HG03135 (cell line): Measurements from ENCODE around the gene CDK10.
A peak's percentile ranks its signal among the peaks of the same experiment; 100 is the strongest.
"Not testable (repeated sequence)": the region's sequence is repeated elsewhere in the genome, so short reads cannot be mapped to it uniquely, and the experiment has no call there.

ENCODE experiments used
- ATAC-seq: cut with Tn5 transposase; IDR thresholded peaks from one replicate; pipeline ENCODE4 v1.9.1; 2021; ENCODE audit warnings: mild to moderate bottlenecking, moderate library complexity; ENCODE audit not compliant: unreplicated experiment

The CDK10 gene

DNA sequence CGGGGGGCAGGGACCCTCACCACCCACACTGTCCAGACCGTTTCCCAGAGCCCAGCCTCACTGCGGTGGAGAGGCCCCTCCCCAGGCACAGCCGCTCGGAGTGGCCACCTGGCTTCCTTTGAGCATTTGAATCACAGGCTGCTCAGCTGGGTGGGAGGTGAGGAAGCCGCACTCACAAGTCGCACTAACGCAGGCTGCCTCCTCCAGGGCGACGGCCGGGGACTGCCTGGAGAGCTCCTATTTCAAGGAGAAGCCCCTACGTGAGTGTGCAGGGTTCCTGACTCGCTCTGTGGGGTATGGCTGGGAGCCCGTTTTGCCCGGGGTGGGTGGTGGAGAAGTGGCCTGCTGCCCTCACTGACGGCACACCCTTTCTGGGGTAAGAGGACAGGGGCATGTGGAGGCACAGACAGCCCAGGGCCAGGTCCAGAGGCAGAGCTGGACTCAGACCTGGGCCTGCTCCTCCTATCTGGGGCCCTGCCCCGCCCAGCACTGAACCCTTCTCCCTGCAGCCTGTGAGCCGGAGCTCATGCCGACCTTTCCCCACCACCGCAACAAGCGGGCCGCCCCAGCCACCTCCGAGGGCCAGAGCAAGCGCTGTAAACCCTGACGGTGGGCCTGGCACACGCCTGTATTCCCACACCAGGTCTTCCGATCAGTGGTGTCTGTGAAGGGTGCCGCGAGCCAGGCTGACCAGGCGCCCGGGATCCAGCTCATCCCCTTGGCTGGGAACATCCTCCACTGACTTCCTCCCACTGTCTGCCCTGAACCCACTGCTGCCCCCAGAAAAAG is 8.8 kb downstream of the CDK10 start:
- ATAC-seq: no peak

DNA sequence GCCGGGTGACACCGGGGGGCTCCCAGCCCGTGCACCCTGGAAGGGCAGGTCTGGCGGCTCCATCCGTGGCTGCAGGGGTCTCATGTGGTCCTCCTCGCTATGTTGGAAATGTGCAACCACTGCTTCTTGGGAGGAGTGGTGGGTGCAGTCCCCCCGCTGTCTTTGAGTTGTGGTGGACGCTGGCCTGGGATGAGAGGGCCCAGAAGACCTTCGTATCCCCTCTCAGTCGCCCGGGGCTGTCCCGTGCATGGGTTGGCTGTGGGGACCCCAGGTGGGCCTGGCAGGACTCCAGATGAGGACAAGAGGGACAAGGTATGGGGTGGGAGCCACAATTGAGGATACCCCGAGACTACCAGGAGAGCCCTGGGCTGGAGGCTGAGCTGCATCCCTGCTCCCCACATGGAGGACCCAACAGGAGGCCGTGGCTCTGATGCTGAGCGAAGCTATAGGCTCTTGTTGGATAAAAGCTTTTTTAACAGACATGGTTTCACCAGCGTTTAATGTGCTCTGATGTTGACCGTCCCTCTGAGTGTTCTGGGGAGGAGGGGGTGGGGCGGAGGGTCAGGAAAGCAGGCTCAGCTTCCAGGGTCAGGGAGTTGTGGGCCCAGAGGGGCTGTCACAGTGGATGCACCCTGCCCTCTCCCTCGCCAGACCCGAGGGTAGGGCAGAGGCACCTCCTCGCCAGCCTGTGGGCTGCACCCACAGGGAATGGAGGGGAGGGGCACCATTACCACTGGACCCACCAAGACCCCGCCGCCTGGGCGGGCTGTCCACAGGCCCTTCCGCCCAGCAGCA is 9.6 kb downstream of the CDK10 start:
- ATAC-seq: no peak

DNA sequence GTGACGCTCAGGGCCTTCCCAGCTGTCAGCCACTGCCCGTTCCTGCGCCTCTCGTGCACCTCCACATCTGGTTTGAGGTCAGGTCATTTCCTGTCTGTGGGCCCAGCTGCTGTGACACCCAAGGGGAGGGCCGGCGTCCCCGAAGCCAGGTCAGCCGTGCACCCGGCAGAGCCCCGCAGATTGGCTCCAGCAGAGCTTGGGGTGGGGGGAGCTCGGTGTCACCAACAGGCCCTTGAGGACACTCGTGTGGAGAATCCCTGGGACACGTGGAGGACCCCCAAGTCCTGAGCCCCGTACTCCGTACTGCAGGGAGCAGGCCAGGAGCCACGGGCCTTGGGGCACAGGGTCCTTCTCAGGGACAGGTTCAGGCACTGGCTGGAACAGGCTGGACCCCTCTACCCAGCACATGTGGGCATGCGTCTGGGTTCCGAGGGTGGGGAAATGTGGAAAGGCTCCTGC is 10.2 kb downstream of the CDK10 start:
- ATAC-seq: no peak

DNA sequence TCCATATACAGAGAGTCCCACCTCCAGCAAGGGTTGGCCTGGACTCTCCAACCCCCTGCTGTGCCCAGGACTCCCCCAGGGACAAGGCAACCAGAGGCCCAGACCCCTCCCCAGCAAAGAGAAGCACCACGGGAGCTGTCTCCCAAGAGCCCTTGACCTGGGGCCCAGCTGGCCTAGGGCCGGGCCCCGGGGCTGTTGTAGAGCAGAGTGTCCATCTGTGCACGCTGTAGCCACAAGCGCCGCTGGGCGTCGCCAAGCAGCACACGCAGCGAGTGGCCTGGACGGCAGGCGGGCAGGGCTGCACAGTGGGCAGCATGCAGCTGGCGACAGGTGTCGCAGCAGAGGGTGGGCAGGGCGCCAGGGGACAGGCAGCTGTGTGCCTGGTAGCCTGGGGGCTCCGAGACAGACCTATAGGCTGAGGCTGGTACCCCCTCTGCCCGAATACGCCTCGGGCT is 10.7 kb downstream of the CDK10 start:
- ATAC-seq: no peak

DNA sequence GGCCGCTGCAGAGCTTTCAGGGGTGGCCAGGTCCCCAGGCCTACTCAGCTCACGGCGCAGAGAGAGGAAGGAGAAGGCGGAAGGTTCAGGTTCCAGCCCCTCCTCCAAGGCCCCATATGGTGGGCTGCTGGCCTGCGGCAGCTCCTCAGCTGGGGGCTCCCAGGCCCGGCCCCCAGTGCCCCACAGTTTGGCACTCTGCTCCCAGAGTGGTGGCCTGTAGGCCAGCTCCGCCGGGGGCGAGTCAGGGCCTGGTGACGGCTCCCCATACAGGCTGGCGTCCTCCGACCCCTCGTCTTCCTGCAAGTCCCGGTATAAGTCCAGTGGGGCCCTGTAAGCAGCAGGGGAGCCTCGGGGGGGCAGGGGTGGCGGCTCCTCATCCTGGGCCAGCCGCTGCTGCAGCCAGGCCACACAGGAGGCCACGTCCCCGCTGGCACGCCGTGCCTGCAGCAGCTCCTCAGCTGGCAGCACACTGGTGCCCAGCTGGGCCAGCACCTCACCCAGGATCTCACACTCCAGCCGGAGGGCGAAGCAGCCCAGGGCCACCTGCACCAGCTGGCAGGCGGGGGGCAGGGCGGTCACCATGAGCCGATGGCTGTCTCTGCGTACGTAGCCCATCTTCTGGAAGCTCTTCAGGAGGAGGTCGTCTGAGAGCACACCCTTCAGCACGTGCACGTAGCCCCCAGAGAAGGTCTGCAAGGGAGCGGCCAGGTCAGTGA is 11.3 kb downstream of the CDK10 start:
- ATAC-seq: no peak

DNA sequence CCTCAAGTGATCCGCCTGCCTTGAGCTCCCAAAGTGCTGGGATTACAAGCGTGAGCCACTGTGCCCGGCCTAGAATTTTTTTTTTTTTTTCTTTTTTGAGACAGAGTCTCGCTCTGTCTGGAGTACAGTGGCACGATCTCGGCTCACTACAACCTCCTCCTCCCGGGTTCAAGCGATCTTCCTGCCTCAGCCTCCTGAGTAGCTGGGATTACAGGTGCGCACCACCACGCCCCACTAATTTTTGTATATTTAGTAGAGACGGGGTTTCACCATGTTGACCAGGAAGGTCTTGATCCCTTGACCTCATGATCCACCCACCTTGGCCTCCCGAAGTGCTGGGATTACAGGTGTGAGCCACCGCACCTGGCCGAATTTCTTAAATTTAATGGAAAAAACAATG is 12.2 kb downstream of the CDK10 start:
- not testable (repeated sequence) for ATAC-seq

DNA sequence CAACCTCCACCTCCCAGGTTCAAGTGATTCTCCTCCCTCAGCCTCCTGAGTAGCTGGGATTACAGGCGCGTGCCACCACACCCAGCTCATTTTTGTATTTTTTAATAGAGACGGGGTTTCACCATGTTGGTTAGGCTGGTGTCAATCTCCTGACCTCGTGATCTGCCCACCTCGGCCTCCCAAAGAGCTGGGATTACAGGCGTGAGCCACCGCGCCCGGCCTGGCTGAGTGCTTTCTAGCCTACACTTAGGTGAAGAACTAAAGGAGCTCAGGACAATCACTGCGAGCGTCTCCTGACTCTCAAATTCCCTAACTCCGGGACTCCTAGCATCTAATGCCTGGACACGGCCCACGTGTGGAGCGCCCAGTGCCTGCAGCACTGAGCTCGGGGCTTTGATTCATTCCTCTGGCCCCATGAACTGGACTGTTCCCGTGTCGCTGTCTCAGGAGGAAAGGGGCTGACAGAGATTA is 13.2 kb downstream of the CDK10 start:
- ATAC-seq: not testable (repeated sequence)

DNA sequence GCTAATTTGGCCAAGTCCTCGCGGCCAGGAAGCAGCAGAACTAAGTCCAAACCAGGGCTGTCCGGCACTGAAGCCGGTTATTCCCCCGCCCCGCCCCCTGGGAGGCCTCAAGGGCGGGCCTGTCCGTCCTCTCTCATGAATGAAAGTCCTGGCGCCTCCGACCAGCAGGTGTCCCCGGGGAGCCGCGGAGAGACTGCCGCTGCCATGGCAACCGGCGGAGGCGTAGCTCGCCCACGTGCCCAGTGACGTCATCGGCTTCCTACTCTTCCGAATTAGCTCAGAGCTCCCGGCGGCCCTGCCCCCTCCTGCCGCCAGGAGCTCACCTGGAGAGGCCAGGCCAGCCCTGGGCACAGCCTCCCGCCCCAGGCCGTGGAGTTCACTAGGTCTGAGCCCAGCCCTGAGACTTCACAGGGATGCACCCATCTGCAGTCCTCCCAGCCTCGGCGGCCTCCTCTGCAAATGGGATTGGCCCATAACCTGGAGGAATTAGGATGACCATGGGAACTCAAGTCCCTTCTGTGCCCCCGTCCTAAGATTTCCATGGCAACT is 13.7 kb downstream of the CDK10 start:
- ATAC-seq: peak; percentile 45

DNA sequence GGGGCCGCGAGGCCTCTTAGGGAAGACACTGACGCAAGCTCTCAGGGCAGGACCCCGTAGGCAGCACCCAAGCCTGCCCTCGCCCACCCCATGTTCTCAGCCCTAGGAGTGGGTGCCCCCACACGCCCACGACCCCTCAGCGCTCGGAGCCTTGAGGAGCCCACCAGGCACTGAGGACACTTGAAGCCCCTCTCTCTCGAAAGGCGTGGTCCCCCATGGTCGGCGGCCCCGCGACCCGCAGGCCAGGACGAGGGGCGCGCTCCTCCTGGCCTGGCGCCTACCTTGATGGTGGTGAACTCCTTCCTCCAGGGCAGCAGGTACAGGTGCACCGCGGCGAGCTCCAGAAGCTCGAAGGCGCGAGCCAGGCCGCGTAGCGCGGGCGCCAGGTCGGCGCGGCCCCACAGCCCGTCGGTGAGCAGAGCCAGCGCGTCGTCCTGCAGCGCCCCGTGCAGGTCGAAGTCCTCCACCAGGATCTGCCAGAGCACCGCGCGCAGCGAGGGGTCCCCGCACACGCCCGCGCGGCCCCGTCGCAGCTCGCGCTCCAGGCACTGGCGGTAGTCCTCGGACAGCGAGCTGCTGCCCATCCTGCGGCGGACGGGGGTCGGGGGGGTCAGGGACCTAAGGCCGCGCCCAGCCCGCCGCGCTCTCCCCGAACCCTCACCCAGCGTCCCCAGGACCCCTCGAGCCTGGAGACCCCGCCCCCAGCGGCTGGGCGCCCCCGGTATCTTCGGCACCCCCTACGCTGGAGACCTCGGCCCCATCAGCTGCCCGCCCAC is 14.3 kb downstream of the CDK10 start:
- ATAC-seq: peak; percentile 9

DNA sequence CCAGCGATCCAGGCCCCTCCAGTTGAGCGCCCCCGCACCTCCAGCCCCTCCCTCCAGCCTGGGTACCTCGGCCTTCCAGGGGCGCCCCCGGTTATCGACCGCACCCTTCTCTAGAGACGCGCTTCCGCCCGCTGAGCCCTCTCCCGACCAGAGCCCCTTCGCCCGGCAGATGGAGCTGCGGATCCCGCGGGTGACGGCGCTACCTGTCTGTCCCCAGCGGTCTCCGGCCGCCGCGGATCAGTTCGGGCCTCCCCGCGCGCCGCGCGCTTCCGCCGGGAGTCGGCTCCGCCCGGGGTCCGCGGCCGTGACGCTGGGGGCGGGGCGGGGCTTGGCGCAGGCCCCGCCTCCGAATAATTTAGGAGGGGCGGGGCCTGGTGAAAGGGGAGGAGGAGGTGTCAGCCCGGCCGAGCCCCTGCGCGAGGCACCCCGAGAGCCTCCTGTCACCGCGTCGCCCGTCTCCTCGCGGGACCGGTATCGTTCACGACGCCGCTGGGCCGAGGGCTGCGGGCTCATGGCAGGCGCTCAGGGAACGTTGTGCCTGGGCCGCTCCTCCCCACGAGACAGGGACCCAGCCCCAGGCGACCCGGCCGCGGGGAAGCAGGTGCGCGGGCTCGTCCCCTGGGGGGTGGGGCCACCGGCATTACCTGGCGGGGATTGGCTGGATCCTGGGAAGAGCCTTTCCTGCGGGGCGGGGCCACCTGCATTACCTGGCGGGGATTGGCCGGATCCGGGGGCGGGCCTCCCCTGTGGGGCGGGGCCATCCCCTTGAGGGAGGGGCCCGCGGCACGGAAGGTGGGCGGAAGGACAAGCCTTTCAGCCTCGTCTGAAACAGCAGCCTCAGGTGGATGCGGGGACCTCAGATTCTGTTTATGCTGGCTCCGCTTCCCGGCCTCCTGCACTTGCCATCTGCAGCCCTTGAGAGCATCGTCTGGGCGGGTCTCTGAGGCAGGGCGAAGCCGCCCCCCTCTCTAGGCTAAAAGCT is 15.2 kb downstream of the CDK10 start, which contains the start of gene SPATA2L:
Gene SPATA2L (minus strand): TSS at position 281 of the 982 bp plus-strand sequence. CDS start 473 bp downstream, outside the sequence.
- ATAC-seq: peak; percentile 61

DNA sequence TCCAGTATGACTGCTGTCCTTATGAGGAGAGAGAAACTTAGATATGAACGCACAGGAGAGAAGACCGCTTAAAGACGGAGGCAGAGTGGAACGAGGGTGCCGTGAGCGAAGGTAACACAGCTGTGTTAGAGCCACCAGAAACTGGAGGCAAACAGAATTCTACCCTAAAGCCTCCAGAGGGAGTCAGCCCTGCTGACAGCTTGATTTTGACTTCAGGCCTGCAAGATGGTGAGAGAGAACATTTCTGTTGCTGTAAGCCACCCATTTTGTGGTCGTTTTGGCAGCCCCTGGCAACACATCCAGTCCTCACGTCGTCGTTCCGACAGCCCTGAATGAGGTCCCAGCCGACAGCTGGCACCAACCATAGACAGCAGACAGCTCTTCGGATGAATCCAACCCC is 17.8 kb downstream of the CDK10 start:
- ATAC-seq: no peak

DNA sequence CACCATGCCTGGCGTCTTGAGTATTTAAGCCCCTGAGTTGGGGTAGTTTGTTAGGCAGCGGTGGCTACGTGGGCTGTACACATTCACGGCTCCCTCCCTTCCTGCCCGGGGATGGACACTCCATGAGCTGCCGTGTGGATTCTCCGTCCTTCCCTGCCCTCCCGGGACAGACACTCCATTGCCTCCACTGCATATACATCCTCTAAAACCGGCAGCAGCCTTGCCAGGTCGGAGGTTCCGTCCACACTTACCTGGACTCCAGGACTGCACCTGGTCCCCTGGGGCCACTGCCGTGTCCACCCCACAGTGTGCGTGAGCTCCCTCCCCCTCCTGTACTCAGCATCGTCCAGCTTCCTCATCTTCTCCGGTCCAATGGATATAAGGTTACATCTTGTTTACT is 18.5 kb downstream of the CDK10 start:
- ATAC-seq: no peak

DNA sequence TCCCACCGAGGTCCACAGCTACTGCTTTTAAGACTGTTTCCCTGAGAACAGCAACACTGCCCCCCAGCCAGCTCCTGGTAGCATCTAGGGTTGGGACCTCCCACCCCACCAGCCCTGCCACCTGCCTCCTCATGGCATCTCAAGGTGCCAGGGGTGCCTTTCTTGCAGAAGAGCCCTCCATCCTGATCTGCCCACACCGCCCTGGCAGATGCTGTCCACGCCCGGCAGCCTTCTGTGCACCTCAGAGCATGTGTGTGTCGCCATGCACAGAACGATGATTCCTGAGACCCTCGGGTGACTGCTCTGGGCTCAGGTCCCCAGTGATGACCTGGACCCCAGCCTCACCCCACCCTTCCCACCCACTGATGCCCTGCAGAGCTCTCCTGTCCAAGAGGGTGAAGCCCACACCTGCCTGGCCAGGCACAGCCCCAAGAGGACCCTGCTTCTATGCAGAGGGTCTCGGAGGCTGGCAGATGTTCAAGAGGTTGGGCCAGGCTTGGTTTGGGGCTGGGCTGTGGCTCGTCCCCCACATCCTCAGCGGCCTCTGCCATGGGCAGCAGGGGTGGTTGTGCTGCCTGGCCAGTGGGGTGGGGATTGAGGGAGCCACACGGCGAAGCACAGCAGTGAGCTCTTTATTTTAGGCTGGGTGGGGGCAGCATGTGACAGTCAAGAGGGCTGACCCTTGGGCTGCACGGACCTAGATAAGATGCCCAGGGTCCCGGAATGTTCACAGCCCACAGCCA is 20.2 kb downstream of the CDK10 start:
- no peak for ATAC-seq

DNA sequence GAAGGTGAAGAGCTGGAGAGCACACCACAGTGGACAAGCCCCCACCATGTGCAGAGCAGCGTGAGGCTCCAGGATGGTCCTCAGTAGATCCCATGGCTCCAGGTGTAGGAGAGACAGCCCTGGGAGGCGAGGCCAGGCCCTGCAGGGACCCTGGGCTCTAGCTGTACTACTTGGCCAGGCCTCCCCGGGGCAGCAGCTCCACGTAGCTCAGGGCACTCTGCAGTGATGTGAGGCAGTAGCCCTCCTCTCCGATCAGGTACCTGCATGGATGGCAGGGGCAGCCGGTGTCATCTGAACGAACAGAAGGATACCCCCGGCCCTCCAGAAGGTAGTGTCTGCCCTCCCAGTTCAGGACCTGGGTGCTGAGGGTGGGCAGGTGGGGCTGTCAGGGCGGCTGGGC is 21.2 kb downstream of the CDK10 start:
- ATAC-seq: no peak

DNA sequence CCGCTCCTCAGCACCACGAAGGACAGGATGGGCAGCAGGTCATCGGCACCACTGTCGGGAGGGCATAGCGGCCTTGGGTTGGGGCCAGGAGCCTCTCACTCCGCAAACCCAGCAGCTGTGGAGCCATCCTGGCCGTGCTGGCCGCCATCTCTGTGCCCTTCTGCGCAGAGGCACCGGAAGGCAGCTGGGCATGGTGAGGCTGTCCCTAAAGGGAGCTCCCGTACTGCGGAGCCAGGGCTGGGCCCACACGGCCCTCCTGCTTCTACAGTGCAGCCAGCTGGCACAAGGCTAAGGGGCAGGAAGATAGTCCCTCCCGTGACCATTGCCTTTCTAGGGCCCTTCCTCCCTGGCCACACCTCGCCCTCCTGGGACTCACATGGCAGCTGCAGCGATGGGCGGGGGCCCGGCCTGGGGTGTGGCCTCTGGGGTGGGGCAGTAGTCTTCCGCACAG is 22.0 kb downstream of the CDK10 start:
- no peak for ATAC-seq

DNA sequence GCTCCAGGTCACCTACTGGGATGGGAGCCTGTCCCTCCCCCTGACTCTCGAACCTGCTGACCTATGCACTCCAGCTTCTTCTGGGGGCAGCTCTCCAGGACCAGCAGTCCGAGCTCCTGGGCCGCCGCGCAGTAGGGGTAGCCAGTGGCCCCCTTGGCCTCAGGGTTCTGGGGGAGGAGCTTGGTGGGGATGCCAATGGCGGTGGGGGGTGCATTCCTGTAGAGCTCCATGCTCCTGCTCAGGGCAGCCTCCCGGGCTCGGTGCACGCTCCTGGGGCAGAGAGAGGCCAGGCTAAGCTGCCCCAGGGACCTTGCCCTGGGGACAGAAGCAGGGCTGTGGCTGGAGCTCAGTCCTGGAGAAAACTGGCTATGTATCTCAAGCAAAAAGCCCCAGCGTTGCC is 22.7 kb downstream of the CDK10 start:
- ATAC-seq: no peak

DNA sequence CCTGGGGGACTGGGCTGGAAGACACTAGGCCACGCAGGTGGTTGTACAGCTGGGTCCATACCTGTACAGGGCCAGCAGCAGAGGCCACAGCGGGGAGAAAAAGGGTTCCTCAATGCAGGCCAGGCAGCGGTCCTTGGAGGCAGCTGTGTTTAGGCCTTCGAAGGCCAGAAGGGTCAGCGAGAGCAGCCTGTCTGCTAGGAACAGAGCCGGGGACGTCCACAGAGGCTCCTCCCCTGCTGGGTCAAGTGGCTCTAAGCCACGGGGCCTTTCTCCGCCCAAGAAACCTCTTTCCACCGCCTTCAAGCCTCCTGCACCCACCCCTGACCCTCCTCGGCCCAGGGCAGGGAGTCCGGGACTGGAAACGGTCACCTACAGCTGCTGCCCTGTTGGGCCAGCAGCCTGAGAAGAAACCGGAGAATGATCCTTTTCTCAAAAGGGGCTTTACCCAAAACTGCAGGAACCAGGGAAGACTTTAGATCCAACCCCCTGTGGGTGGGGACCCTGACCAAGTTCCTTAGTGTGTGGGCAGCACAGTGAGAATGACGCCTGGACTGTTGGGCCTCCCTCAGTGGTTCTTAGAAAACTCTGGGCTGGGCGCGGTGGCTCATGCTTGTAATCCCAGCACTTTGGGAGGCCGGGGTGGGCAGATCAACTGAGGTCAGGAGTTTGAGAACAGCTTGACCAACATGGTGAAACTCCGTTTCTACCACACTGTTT is 23.4 kb downstream of the CDK10 start:
- ATAC-seq: no peak
